CD4-positive, alpha-beta T cell treated with Interleukin-15 for 4 hours (primary cell): ENCODE results near the gene ACTR2.
A peak's percentile ranks its signal among the peaks of the same experiment; 100 is the strongest.

ENCODE experiments used
- DNase-seq: peaks from one replicate; pipeline ENCODE4 v3.0.0-alpha.2; 2020; ENCODE audit warnings: low spot score

ACTR2 gene

GRCh38 chr2:65279756-65280155 is 52.1 kb downstream of the ACTR2 start:
- DNase-seq = no peak

GRCh38 chr2:65281627-65282351 is 54.2 kb downstream of the ACTR2 start:
- DNase-seq = no peak

- no peak for DNase-seq
These were observed 54.9 kb downstream of the ACTR2 start for GRCh38 chr2:65282477-65283053.

GRCh38 chr2:65287364-65287763 is 59.7 kb downstream of the ACTR2 start:
- DNase-seq = no peak

- DNase-seq = no peak
These were observed 63.8 kb downstream of the ACTR2 start for GRCh38 chr2:65291216-65292105.

GRCh38 chr2:65292106-65292400 is 64.4 kb downstream of the ACTR2 start:
- no peak for DNase-seq

GRCh38 chr2:65292461-65293011 is 64.9 kb downstream of the ACTR2 start:
- DNase-seq = no peak

- no peak for DNase-seq
These were observed 65.7 kb downstream of the ACTR2 start for GRCh38 chr2:65293376-65293775.

GRCh38 chr2:65294136-65294535 is 66.5 kb downstream of the ACTR2 start:
- no peak for DNase-seq

GRCh38 chr2:65294701-65295100 is 67.1 kb downstream of the ACTR2 start:
- DNase-seq = no peak

GRCh38 chr2:65296971-65297370 is 69.3 kb downstream of the ACTR2 start:
- DNase-seq = no peak

- no peak for DNase-seq
These were observed 69.9 kb downstream of the ACTR2 start for GRCh38 chr2:65297544-65297943.

- DNase-seq = no peak
These were observed 70.5 kb downstream of the ACTR2 start for GRCh38 chr2:65298089-65298488.

- DNase-seq = peak; percentile 4
These were observed 71.6 kb downstream of the ACTR2 start for GRCh38 chr2:65299246-65299645.

GRCh38 chr2:65300134-65300760 is 72.6 kb downstream of the ACTR2 start:
- DNase-seq = no peak

GRCh38 chr2:65300761-65301711 is 73.4 kb downstream of the ACTR2 start:
- peak; percentile 39 for DNase-seq

- no peak for DNase-seq
These were observed 78.3 kb downstream of the ACTR2 start for GRCh38 chr2:65305934-65306333.

GRCh38 chr2:65309699-65310098 is 82.1 kb downstream of the ACTR2 start:
- DNase-seq = no peak

GRCh38 chr2:65311049-65311448 is 83.4 kb downstream of the ACTR2 start:
- no peak for DNase-seq

- DNase-seq = no peak
These were observed 84.0 kb downstream of the ACTR2 start for GRCh38 chr2:65311596-65311995.
